ENCODE results near the gene PSMD2. TPM values are rescaled to one million over a fixed set of nuclear protein-coding genes. Genes with fewer than 3 reads are reported as not detected.

The PSMD2 gene
- total RNA-seq, 2 experiments from 2014 or later: 207 to 209 TPM

DNA sequence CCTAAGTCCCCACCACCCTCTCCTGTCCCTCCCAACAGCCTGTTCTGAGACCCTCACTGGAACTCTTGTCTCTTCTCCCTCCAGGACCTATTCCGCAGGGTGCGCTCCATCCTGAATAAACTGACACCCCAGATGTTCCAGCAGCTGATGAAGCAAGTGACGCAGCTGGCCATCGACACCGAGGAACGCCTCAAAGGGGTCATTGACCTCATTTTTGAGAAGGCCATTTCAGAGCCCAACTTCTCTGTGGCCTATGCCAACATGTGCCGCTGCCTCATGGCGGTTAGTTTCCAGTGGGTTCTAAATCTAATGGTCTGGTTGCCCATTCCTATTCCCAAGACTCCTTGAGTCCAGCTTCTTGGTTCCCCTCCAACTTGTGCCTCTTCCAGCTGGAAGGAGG is 24.7 kb downstream of the PSMD2 start:
- Mint-ChIP-seq H3K27me3 (ENCODE audit: low read depth) (no peaks in the 10 kb centered on the region), H3K4me3 (no peak overlapping the region), H3K36me3 (ENCODE audit: low read depth) (peaks cover 87% of the 10 kb centered on the region), H3K4me1 (ENCODE audit: low read depth) (peaks cover 10% of the 10 kb centered on the region), H3K9me3 (ENCODE audit: insufficient read depth) (no peaks in the 10 kb centered on the region), H3K27ac (no peak overlapping the region)
- CTCF ChIA-PET: no interaction called here
- POLR2A ChIA-PET: interaction anchor here (1.1 kb wide), 1 partner anchor 30 kb away, joined by 3 read pairs; no protein-coding TSS in a partner anchor
- DNase-seq (no peak), ATAC-seq (no peak)

- POLR2A ChIA-PET: no interaction called here
- Mint-ChIP-seq H3K36me3 (ENCODE audit: low read depth) (peaks cover 91% of the 10 kb centered on the region), H3K27ac (no peak overlapping the region), H3K27me3 (ENCODE audit: low read depth) (no peaks in the 10 kb centered on the region), H3K9me3 (ENCODE audit: insufficient read depth) (no peaks in the 10 kb centered on the region), H3K4me3 (no peak overlapping the region), H3K4me1 (ENCODE audit: low read depth) (peaks cover 2% of the 10 kb centered on the region)
- ATAC-seq (no peak), DNase-seq (no peak)
- CTCF ChIA-PET: no interaction called here
Measured at GRCh38 chr3:184325269-184325668, 26.2 kb downstream of the PSMD2 start.

- ChIA-PET CTCF (no interaction called here), POLR2A (no interaction called here)
- no peak overlapping the region for H3K4me3 Mint-ChIP-seq
- DNase-seq (no peak), ATAC-seq (no peak)
- no peaks in the 10 kb centered on the region for H3K9me3 Mint-ChIP-seq (ENCODE audit: insufficient read depth)
- H3K4me1 Mint-ChIP-seq (ENCODE audit: low read depth): peaks cover 2% of the 10 kb centered on the region
- peaks cover 90% of the 10 kb centered on the region for H3K36me3 Mint-ChIP-seq (ENCODE audit: low read depth)
- H3K27ac Mint-ChIP-seq: no peak overlapping the region
- H3K27me3 Mint-ChIP-seq (ENCODE audit: low read depth): no peaks in the 10 kb centered on the region
Measured at GRCh38 chr3:184325715-184326369, 26.8 kb downstream of the PSMD2 start.

DNA sequence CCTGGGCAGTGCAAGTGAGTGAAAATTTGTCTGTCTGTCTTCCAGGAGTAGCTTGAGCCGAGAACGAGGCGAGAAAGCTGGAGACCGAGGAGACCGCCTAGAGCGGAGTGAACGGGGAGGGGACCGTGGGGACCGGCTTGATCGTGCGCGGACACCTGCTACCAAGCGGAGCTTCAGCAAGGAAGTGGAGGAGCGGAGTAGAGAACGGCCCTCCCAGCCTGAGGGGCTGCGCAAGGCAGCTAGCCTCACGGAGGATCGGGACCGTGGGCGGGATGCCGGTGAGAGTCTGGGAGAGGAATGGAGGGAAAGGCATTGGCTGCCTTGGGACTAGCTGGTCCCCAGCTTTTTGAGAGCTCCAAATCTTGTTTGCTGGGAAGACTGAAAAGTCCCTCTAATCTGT is 28.1 kb downstream of the PSMD2 start:
- H3K27ac Mint-ChIP-seq: no peak overlapping the region
- H3K27me3 Mint-ChIP-seq (ENCODE audit: low read depth): no peaks in the 10 kb centered on the region
- H3K4me3 Mint-ChIP-seq: no peak overlapping the region
- CTCF ChIA-PET: interaction anchor here (0.8 kb wide), 1 partner anchor 27 kb away, joined by 4 read pairs; no protein-coding TSS in a partner anchor
- H3K36me3 Mint-ChIP-seq (ENCODE audit: low read depth): peaks cover 89% of the 10 kb centered on the region
- peaks cover 6% of the 10 kb centered on the region for H3K4me1 Mint-ChIP-seq (ENCODE audit: low read depth)
- H3K9me3 Mint-ChIP-seq (ENCODE audit: insufficient read depth): no peaks in the 10 kb centered on the region
- POLR2A ChIA-PET: interaction anchor here (0.6 kb wide), 2 partner anchors 9 to 10 kb away, joined by 3 read pairs; partner anchors contain the start of gene FAM131A
- DNase-seq (no peak), ATAC-seq (no peak)

GRCh38 chr3:184328516-184328915 is 29.5 kb downstream of the PSMD2 start:
- Mint-ChIP-seq H3K27me3 (ENCODE audit: low read depth) (no peaks in the 10 kb centered on the region), H3K4me1 (ENCODE audit: low read depth) (peaks cover 19% of the 10 kb centered on the region), H3K4me3 (no peak overlapping the region), H3K9me3 (ENCODE audit: insufficient read depth) (no peaks in the 10 kb centered on the region), H3K36me3 (ENCODE audit: low read depth) (peaks cover 90% of the 10 kb centered on the region), H3K27ac (peak overlapping the region; percentile 18)
- ChIA-PET CTCF (no interaction called here), POLR2A (interaction anchor here (0.9 kb wide), 1 partner anchor 8 kb away, joined by 3 read pairs; no protein-coding TSS in a partner anchor)
- ATAC-seq (no peak), DNase-seq (no peak)

DNA sequence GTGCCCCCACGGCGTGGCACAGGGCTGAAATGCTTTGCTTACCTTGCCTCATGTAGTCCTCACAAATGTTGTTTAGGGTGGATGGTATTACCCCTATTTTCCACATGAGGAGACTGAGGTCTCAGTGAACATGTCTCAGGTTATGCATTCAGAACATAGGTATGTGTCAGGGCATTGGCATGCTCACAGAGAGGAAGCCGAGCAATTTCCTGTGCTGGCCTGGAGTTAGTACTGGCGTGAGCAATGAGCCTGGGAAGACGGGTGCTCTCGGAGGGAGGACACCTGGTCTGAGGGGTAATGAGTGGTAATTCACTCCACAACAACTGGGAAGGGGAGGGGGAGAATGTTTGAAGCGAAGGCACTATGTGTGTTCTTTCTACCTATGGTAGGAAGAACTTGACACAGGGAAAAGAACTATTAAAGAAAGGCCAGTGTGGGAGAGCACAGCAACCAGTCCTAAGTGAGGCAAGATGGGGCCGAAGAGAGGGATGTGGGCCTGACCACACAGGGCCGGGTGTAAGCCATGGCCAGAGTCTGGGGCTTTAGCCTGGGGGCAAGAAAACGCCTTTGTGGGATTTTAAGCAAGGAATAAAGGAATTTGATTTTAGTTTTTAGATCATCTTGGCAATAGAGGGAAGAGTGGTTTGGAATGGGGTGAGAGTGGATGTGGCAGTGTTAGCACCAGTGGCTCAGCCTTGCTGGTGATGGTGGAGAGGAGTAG is 33.5 kb downstream of the PSMD2 start:
- H3K27ac Mint-ChIP-seq: peak overlapping the region; percentile 81
- ChIA-PET POLR2A (no interaction called here), CTCF (no interaction called here)
- H3K9me3 Mint-ChIP-seq (ENCODE audit: insufficient read depth): no peaks in the 10 kb centered on the region
- peaks cover 68% of the 10 kb centered on the region for H3K36me3 Mint-ChIP-seq (ENCODE audit: low read depth)
- peaks cover 43% of the 10 kb centered on the region for H3K4me1 Mint-ChIP-seq (ENCODE audit: low read depth)
- DNase-seq (no peak), ATAC-seq (no peak)
- H3K27me3 Mint-ChIP-seq (ENCODE audit: low read depth): no peaks in the 10 kb centered on the region
- H3K4me3 Mint-ChIP-seq: no peak overlapping the region

DNA sequence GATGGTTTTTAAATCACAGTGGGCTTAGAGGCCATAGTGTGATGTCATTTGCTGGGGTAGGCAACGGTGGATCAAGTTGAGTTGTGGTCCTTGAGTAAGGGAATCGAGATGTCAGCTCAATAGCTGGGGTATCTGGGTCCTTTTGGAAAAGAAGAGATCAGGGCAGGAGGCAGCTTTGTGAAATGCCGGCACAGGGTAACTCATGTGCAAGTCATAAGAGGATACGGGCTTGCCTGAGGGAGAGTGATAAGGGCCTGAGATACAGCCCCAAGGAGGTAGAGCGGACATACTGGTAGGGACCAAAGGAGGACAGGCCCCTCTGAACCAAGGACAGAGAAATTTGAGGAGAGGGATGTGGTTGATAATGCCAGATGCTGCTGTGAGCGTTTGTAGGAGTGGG is 34.1 kb downstream of the PSMD2 start:
- Mint-ChIP-seq H3K4me1 (ENCODE audit: low read depth) (peaks cover 43% of the 10 kb centered on the region), H3K27me3 (ENCODE audit: low read depth) (no peaks in the 10 kb centered on the region), H3K9me3 (ENCODE audit: insufficient read depth) (no peaks in the 10 kb centered on the region), H3K27ac (peak overlapping the region; percentile 81), H3K36me3 (ENCODE audit: low read depth) (peaks cover 62% of the 10 kb centered on the region), H3K4me3 (no peak overlapping the region)
- DNase-seq (no peak), ATAC-seq (no peak)
- ChIA-PET CTCF (interaction anchor here (0.7 kb wide), 1 partner anchor 199 kb away, joined by 3 read pairs; no protein-coding TSS in a partner anchor), POLR2A (no interaction called here)

DNA sequence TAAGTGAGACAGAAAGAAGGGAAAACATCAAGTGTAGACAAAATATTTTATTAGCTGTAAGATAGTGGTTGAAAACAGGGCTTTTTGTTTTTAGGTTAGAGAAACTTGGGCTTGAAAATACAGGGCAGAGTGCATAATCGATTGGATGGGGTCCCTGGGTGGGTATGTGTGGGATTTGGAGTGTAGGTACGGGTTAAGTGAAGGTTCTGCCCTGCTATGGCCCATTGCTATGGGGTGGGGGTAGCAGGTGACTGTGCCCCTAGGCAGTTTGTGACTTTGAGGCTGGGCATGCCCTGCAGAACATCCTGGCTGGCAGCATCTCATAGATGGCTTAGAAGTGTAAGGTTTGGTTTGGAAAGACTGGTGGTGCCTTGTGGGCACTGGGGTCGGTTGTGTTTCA is 34.7 kb downstream of the PSMD2 start:
- CTCF ChIA-PET: interaction anchor here (0.7 kb wide), 1 partner anchor 199 kb away, joined by 3 read pairs; no protein-coding TSS in a partner anchor
- peak overlapping the region; percentile 81 for H3K27ac Mint-ChIP-seq
- peaks cover 43% of the 10 kb centered on the region for H3K4me1 Mint-ChIP-seq (ENCODE audit: low read depth)
- ATAC-seq (no peak), DNase-seq (no peak)
- POLR2A ChIA-PET: no interaction called here
- H3K4me3 Mint-ChIP-seq: no peak overlapping the region
- H3K27me3 Mint-ChIP-seq (ENCODE audit: low read depth): no peaks in the 10 kb centered on the region
- no peaks in the 10 kb centered on the region for H3K9me3 Mint-ChIP-seq (ENCODE audit: insufficient read depth)
- H3K36me3 Mint-ChIP-seq (ENCODE audit: low read depth): peaks cover 56% of the 10 kb centered on the region

DNA sequence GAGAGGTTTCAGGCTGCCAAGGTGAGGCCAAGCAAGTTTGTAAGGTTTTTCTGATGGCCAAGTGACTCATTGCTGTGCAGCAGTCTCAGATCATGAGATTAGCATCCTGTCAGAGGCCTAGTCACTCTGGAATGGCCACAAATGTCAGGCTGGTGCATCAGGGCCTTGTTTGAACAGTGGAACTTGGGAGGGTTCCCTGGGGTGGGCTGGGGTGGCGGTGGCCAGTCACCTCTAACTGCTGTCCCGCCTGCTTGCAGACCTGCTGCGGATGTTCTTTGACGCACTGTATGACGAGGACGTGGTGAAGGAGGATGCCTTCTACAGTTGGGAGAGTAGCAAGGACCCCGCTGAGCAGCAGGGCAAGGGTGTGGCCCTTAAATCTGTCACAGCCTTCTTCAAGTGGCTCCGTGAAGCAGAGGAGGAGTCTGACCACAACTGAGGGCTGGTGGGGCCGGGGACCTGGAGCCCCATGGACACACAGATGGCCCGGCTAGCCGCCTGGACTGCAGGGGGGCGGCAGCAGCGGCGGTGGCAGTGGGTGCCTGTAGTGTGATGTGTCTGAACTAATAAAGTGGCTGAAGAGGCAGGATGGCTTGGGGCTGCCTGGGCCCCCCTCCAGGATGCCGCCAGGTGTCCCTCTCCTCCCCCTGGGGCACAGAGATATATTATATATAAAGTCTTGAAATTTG is 35.6 kb downstream of the PSMD2 start:
- ChIA-PET POLR2A (no interaction called here), CTCF (interaction anchor here (1.3 kb wide), 1 partner anchor 19 kb away, joined by 6 read pairs; no protein-coding TSS in a partner anchor)
- no peaks in the 10 kb centered on the region for H3K27me3 Mint-ChIP-seq (ENCODE audit: low read depth)
- DNase-seq (peak; percentile 54), ATAC-seq (peak; percentile 32)
- H3K4me3 Mint-ChIP-seq: peak overlapping the region; percentile 22
- peaks cover 49% of the 10 kb centered on the region for H3K36me3 Mint-ChIP-seq (ENCODE audit: low read depth)
- H3K27ac Mint-ChIP-seq: peak overlapping the region; percentile 81
- no peaks in the 10 kb centered on the region for H3K9me3 Mint-ChIP-seq (ENCODE audit: insufficient read depth)
- H3K4me1 Mint-ChIP-seq (ENCODE audit: low read depth): peaks cover 43% of the 10 kb centered on the region

DNA sequence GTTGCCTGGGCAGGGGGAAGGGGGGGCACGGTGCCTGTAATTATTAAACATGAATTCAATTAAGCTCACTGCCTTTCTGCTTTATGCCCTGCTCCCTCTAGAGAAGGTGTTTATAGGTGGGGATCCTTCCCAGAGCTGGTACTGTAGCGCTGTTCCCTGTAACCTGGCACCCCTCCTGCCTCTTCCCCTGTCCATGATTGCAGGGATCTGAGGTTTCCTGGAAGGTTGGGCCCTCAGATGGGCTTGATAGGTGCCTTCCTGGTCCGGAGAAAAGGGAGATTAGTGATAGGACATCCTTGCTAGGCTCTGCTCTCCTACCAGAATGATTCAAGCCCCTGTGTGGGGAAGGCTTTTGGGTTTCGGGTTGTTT is 36.2 kb downstream of the PSMD2 start:
- peaks cover 45% of the 10 kb centered on the region for H3K36me3 Mint-ChIP-seq (ENCODE audit: low read depth)
- peaks cover 43% of the 10 kb centered on the region for H3K4me1 Mint-ChIP-seq (ENCODE audit: low read depth)
- no peaks in the 10 kb centered on the region for H3K9me3 Mint-ChIP-seq (ENCODE audit: insufficient read depth)

DNA sequence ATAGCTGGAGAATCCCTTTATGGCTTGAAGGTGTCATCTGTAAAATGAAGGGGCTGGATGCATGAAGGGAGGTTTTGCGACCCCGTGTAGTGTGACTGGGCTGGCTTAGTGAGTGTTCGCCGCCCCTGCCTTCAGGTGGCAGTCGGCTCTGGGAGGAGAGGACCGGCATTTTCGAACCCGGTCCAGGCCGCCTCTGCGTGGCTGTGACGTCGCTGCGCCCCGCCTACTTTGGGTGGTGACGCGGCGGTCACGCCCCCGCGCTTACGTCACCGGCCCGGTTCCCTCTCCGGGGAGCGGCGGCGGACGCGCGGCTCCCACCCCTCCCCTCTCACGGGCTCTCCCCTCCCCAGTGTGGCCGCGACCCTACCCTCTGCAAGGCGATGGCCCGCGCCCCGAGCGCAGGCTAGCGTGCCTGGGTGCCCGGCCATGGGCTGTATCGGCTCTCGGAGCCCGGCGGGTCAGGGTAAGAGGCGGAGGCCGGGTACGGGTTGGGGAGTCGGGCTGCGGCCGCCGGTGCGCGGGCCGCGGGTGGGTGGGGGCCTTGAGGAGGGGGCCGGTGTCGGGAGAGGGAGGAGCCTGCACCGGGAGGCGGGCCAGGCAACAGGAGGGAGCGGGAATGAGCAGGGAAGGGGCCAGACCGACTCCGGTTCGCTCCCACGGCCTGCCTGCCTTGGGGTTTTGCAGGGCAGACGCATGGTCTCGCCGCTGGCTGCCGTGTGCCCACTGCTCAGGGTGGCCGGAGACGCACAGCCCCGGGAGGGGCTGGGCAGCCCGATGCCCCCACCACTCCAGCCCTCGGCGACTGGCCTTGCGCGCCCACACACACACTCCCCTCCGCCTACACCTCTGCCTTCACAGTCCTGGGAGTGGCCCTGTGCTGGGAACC is 36.9 kb downstream of the PSMD2 start:
- DNase-seq (peak; percentile 86), ATAC-seq (peak; percentile 71)
- peaks cover 48% of the 10 kb centered on the region for H3K4me1 Mint-ChIP-seq (ENCODE audit: low read depth)
- no peaks in the 10 kb centered on the region for H3K27me3 Mint-ChIP-seq (ENCODE audit: low read depth)
- H3K9me3 Mint-ChIP-seq (ENCODE audit: insufficient read depth): no peaks in the 10 kb centered on the region
- peak overlapping the region; percentile 77 for H3K4me3 Mint-ChIP-seq
- POLR2A ChIA-PET: no interaction called here
- CTCF ChIA-PET: interaction anchor here (1.2 to 1.5 kb wide), 3 partner anchors 10 to 18 kb away, joined by 4 to 6 read pairs (median 4); no protein-coding TSS in a partner anchor
- peaks cover 40% of the 10 kb centered on the region for H3K36me3 Mint-ChIP-seq (ENCODE audit: low read depth)
- peak overlapping the region; percentile 87 for H3K27ac Mint-ChIP-seq

More for the DNA sequence above, 36.2 kb downstream of the PSMD2 start:
- ChIA-PET CTCF (interaction anchor here (1.3 kb wide), 1 partner anchor 18 kb away, joined by 6 read pairs; no protein-coding TSS in a partner anchor), POLR2A (no interaction called here)
- no peaks in the 10 kb centered on the region for H3K27me3 Mint-ChIP-seq (ENCODE audit: low read depth)
- H3K27ac Mint-ChIP-seq: peak overlapping the region; percentile 87
- ATAC-seq (no peak), DNase-seq (no peak)
- H3K4me3 Mint-ChIP-seq: peak overlapping the region; percentile 77
